Retinal pigment epithelial cell (primary cell): Measurements from ENCODE around the gene MNT.

Source experiments
- DNase-seq: peaks from one replicate; pipeline ENCODE4 v3.0.0-alpha.2; 2010; ENCODE audit warnings: low read depth
- H3K4me3 ChIP-seq: 2 replicates; pipeline ENCODE4 v1.5.1; 2011; ENCODE audit warnings: mild to moderate bottlenecking, low read length, control low read depth, moderate library complexity
- CTCF ChIP-seq: conservative IDR thresholded peaks from 2 replicates; pipeline ENCODE4 v1.5.1; 2011; ENCODE audit warnings: low read depth, low read length, control low read depth, inconsistent platforms

Gene MNT

GRCh38 chr17:2378905-2379304, 22.0 kb downstream of the MNT start:
- TF ChIP-seq CTCF = no peak
- no peak for DNase-seq
- H3K4me3 ChIP-seq = no peak overlapping the region

- no peak overlapping the region for H3K4me3 ChIP-seq
- no peak for DNase-seq
- no peak for TF ChIP-seq CTCF
Observed at GRCh38 chr17:2377659-2378058, 23.2 kb downstream of the MNT start.

GRCh38 chr17:2376107-2376506, 24.8 kb downstream of the MNT start:
- TF ChIP-seq CTCF = no peak
- no peak overlapping the region for H3K4me3 ChIP-seq
- no peak for DNase-seq

GRCh38 chr17:2375406-2375805, 25.5 kb downstream of the MNT start:
- no peak for DNase-seq
- TF ChIP-seq CTCF = no peak
- H3K4me3 ChIP-seq = no peak overlapping the region

GRCh38 chr17:2374549-2375285, 26.1 kb downstream of the MNT start:
- no peak for TF ChIP-seq CTCF
- DNase-seq = no peak
- no peak overlapping the region for H3K4me3 ChIP-seq

- H3K4me3 ChIP-seq = no peak overlapping the region
- TF ChIP-seq CTCF = no peak
- no peak for DNase-seq
Observed at GRCh38 chr17:2373179-2373578, 27.7 kb downstream of the MNT start.

GRCh38 chr17:2372681-2373080, 28.2 kb downstream of the MNT start:
- H3K4me3 ChIP-seq = no peak overlapping the region
- no peak for TF ChIP-seq CTCF
- no peak for DNase-seq
